AG04450 (cell line): ENCODE measurements around the gene MPND. TPM values are rescaled to one million over a fixed set of nuclear protein-coding genes. Genes with fewer than 3 reads are reported as not detected.

Experiments used
- CTCF ChIA-PET: fragments of 300-600, 350-600 bp; formaldehyde crosslinking; extraction: SDS; loops from one replicate; lab custom pipeline; 2022; ENCODE audit warnings: antibody characterized with exemption, inconsistent platforms; lab: Charles Lee
- POLR2A ChIA-PET: fragments of 350-600 bp; formaldehyde crosslinking; extraction: SDS; loops from one replicate; lab custom pipeline; 2021; ENCODE audit warnings: antibody characterized with exemption, inconsistent platforms; lab: Yijun Ruan, JAX
- DNase-seq: peaks from one replicate; pipeline ENCODE4 v3.0.0-alpha.2; 2011; ENCODE audit warnings: low read depth, low spot score
- H3K27ac ChIP-seq: one replicate; pipeline ENCODE4 v1.5.1; 2012; ENCODE audit warnings: low read depth, low read length, control low read depth
- H3K27me3 ChIP-seq: one replicate; pipeline ENCODE4 v1.6.0; 2012; ENCODE audit warnings: low read length; ENCODE audit not compliant: control insufficient read depth, insufficient read depth
- H3K4me3 ChIP-seq: 2 replicates; pipeline ENCODE4 v1.5.1; 2011; ENCODE audit warnings: mild to moderate bottlenecking, low read depth, low read length, control low read depth
- H3K9me3 ChIP-seq: 2 replicates; pipeline ENCODE4 v1.5.1; 2012; ENCODE audit warnings: low read length; ENCODE audit not compliant: control insufficient read depth, insufficient read depth
- CTCF ChIP-seq: IDR thresholded peaks from 2 replicates; pipeline ENCODE4 v1.5.1; 2011; ENCODE audit warnings: low read depth, low read length, control low read depth, inconsistent platforms
- polyA plus RNA-seq: library from polyadenylated mRNA; depleted of rRNA; stranded (reverse); fragments of >200 nt; gene quantifications from 2 replicates; pipeline ENCODE4 v1.2.3, GENCODE V29; 2011

Gene MPND
- polyA plus RNA-seq, 1 experiment: 5.1 TPM

GRCh38 chr19:4338441-4339355 is 4.7 kb upstream of the MPND start, which contains the start of gene STAP2:
TSS of gene STAP2 (minus strand) at chr19:4338827. CDS start at chr19:4338753, 74 bp downstream.
- Histone ChIP-seq H3K27me3 (no peaks in the 10 kb centered on the region), H3K4me3 (peak within 1 kb of the TSS; percentile 55), H3K9me3 (no peaks in the 10 kb centered on the region), H3K27ac (peak within 1 kb of the TSS; percentile 21)
- ChIA-PET CTCF (interaction anchor here (0.6 kb wide), 1 partner anchor 17 kb away, joined by 3 read pairs; no protein-coding TSS in a partner anchor), POLR2A (interaction anchor here (1.1 kb wide), 1 partner anchor 11 kb away, joined by 3 read pairs; no protein-coding TSS in a partner anchor)
- TF ChIP-seq CTCF: no peak
- DNase-seq: no peak

GRCh38 chr19:4342314-4342614 is 1.1 kb upstream of the MPND start:
- DNase-seq: no peak
- no peaks in the 10 kb centered on the region for H3K27me3 ChIP-seq
- CTCF ChIA-PET: interaction anchor here (0.7 to 2.7 kb wide), 7 partner anchors 10 to 355 kb away, joined by 3 to 54 read pairs (median 4); partner anchors contain the start of gene SH3GL1
- no peaks in the 10 kb centered on the region; the same call in 1 of the 2 replicates for H3K9me3 ChIP-seq
- peak overlapping the region; percentile 83 for H3K27ac ChIP-seq
- peak overlapping the region; percentile 72 for H3K4me3 ChIP-seq
- TF ChIP-seq CTCF: no peak
- POLR2A ChIA-PET: interaction anchor here (0.7 to 1.8 kb wide), 15 partner anchors 9 to 357 kb away, joined by 3 to 13 read pairs (median 4); partner anchors contain the start of genes HDGFL2 and SH3GL1

- no peaks in the 10 kb centered on the region; the same call in 1 of the 2 replicates for H3K9me3 ChIP-seq
- peak; percentile 43 for TF ChIP-seq CTCF
- POLR2A ChIA-PET: interaction anchor here (0.5 to 1.8 kb wide), 18 partner anchors 9 to 845 kb away, joined by 3 to 13 read pairs (median 4); partner anchors contain the start of genes HDGFL2 and SH3GL1
- DNase-seq: peak; percentile 100
- CTCF ChIA-PET: interaction anchor here (0.7 to 2.7 kb wide), 8 partner anchors 10 to 355 kb away, joined by 3 to 54 read pairs (median 4); partner anchors contain the start of gene SH3GL1
- H3K27ac ChIP-seq: peak overlapping the region; percentile 83
- no peaks in the 10 kb centered on the region for H3K27me3 ChIP-seq
- peak overlapping the region; percentile 72 for H3K4me3 ChIP-seq
Observed at GRCh38 chr19:4342615-4343369, 570 bp upstream of the MPND start.

- Histone ChIP-seq H3K9me3 (no peaks in the 10 kb centered on the region; the same call in 1 of the 2 replicates), H3K27ac (no peak overlapping the region), H3K27me3 (no peaks in the 10 kb centered on the region), H3K4me3 (no peak overlapping the region)
- TF ChIP-seq CTCF: no peak
- POLR2A ChIA-PET: no interaction called here
- CTCF ChIA-PET: interaction anchor here (0.7 kb wide), 1 partner anchor 55 kb away, joined by 3 read pairs; the partner anchor contains the start of gene SH3GL1
- DNase-seq: no peak
Observed at GRCh38 chr19:4345342-4346019, 2.1 kb downstream of the MPND start.
